Ascending aorta (tissue), 2 donors: ENCODE data around the gene ABCC5. TPM values are rescaled to one million over a fixed set of nuclear protein-coding genes. Genes with fewer than 3 reads are reported as not detected.

ENCODE experiments used
- DNase-seq, 2 donors: peaks; one replicate each; pipeline ENCODE4 v3.0.0-alpha.2; 2019; ENCODE audit warnings: low spot score in 2 of 2
- H3K27ac ChIP-seq, 2 donors: fragments of 200-600 bp; sonication (generic); one replicate each; pipeline ENCODE4 v1.5.1; 2016 to 2017; ENCODE audit warnings: mild to moderate bottlenecking in 1 of 2
- H3K27me3 ChIP-seq: fragments of 200-600 bp; sonication (generic); one replicate; pipeline ENCODE4 v1.5.1; 2017
- H3K36me3 ChIP-seq, 2 donors: fragments of 200-600 bp; sonication (generic); one replicate each; pipeline ENCODE4 v1.5.1; 2016
- H3K4me1 ChIP-seq, 2 donors: fragments of 200-600 bp; sonication (generic); one replicate each; pipeline ENCODE4 v1.5.1; 2016 to 2017; ENCODE audit warnings: mild to moderate bottlenecking in 1 of 2
- H3K4me3 ChIP-seq, 2 donors: fragments of 200-600 bp; sonication (generic); one replicate each; pipeline ENCODE4 v1.5.1; 2016 to 2017; ENCODE audit warnings: mild to moderate bottlenecking in 1 of 2
- H3K9me3 ChIP-seq, 2 donors: fragments of 200-600 bp; sonication (generic); one replicate each; pipeline ENCODE4 v1.5.1; 2016
- CTCF ChIP-seq, 3 experiments: fragments of 200-600 bp in 2 of 3; fragments of 450-650 bp in 1 of 3; sonication (generic) in 2 of 3; IDR thresholded peaks; one replicate each; pipeline ENCODE4 v1.5.1; 2016 to 2019; ENCODE audit warnings: antibody characterized with exemption in 3 of 3, mild to moderate bottlenecking in 1 of 3, moderate library complexity in 1 of 3
- intact Hi-C: fragments of 100-400 bp; cut with DNase I; formaldehyde crosslinking; loops from one replicate; pipeline ENCODE4 v1.15.1; 2023
- total RNA-seq: library from RNA; depleted of rRNA; stranded (reverse); fragments of >200 nt; gene quantifications from one replicate; pipeline ENCODE4 v1.1.0, GENCODE V29; 2016

ABCC5 gene
- total RNA-seq, 1 donor from 2014 or later: 16.2 TPM

- no peak overlapping the region for H3K4me3 ChIP-seq
- H3K4me1 ChIP-seq: no peaks in the 10 kb centered on the region
- no peaks in the 10 kb centered on the region for H3K27me3 ChIP-seq
- DNase-seq: no peak
- no peak for TF ChIP-seq CTCF (IDR thresholded peaks at IDR 0.05)
- H3K9me3 ChIP-seq: no peaks in the 10 kb centered on the region
- no peak overlapping the region for H3K27ac ChIP-seq
- peaks cover 34 to 36% of the 10 kb centered on the region in 2 donors for H3K36me3 ChIP-seq
- intact Hi-C loops: no loop called here
Measured at GRCh38 chr3:183980403-183980802, 37.3 kb downstream of the ABCC5 start.

GRCh38 chr3:183975981-183976662, 41.6 kb downstream of the ABCC5 start:
- H3K27ac ChIP-seq: no peak overlapping the region
- H3K9me3 ChIP-seq: no peaks in the 10 kb centered on the region
- TF ChIP-seq CTCF (IDR thresholded peaks at IDR 0.05): no peak
- peaks cover 17 to 22% of the 10 kb centered on the region in 2 donors for H3K36me3 ChIP-seq
- H3K27me3 ChIP-seq: no peaks in the 10 kb centered on the region
- H3K4me1 ChIP-seq: no peaks in the 10 kb centered on the region
- H3K4me3 ChIP-seq: no peak overlapping the region
- no peak for DNase-seq
- intact Hi-C loops: no loop called here

- Histone ChIP-seq H3K36me3 (peaks cover 36 to 68% of the 10 kb centered on the region in 2 donors), H3K4me1 (no peaks in the 10 kb centered on the region), H3K27me3 (no peaks in the 10 kb centered on the region), H3K9me3 (no peaks in the 10 kb centered on the region), H3K4me3 (no peak overlapping the region), H3K27ac (no peak overlapping the region)
- no peak for TF ChIP-seq CTCF (IDR thresholded peaks at IDR 0.05)
- intact Hi-C loops: no loop called here
- DNase-seq: no peak
Measured at GRCh38 chr3:183968666-183969245, 48.9 kb downstream of the ABCC5 start.

- peaks cover 42 to 79% of the 10 kb centered on the region in 2 donors for H3K36me3 ChIP-seq
- no peaks in the 10 kb centered on the region for H3K27me3 ChIP-seq
- no peak overlapping the region for H3K27ac ChIP-seq
- DNase-seq: no peak
- no peak for TF ChIP-seq CTCF (IDR thresholded peaks at IDR 0.05)
- intact Hi-C loops: no loop called here
- H3K4me1 ChIP-seq: no peaks in the 10 kb centered on the region
- H3K9me3 ChIP-seq: no peaks in the 10 kb centered on the region
- no peak overlapping the region for H3K4me3 ChIP-seq
Measured at GRCh38 chr3:183967693-183968092, 50.0 kb downstream of the ABCC5 start.

- Histone ChIP-seq H3K4me1 (no peaks in the 10 kb centered on the region), H3K9me3 (no peaks in the 10 kb centered on the region), H3K27ac (no peak overlapping the region), H3K27me3 (no peaks in the 10 kb centered on the region), H3K4me3 (no peak overlapping the region), H3K36me3 (peaks cover 44 to 74% of the 10 kb centered on the region in 2 donors)
- no peak for DNase-seq
- intact Hi-C loops: no loop called here
- no peak for TF ChIP-seq CTCF (IDR thresholded peaks at IDR 0.05)
Measured at GRCh38 chr3:183966361-183966791, 51.3 kb downstream of the ABCC5 start.
